ENCODE results near the gene ANKRD36C. TPM values are rescaled to one million over a fixed set of nuclear protein-coding genes. Genes with fewer than 3 reads are reported as not detected.

The ANKRD36C gene
- total and polyA plus RNA-seq, 2 of the 4 experiments (the other 2 are of a cell fraction), result 2.2 to 27.1 TPM

DNA sequence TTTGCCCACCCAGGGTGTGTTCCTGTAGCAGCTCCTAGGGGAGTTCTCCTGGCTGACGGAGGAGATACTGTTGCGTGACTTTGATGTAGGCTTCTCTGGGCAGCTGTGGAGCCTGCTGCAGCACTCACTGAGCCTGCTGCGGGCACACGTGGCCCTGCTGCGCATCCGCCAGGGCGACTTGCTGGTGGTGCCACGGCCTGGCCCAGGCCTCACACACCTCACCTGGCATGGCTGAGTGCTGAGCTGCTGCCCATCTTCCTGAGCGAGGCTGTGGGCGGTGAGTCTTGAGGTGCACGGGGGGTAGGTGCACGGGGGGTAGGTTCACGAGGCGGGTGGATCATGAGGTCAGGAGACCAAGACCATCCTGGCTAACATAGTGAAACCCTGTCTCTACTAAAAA is 191.7 kb downstream of the ANKRD36C start:
- no TSS peak for BruUV-seq (replicated peaks)
- Histone ChIP-seq H3K9ac (ENCODE audit: low read depth, low read length) (no peak overlapping the region), H3K4me3 (ENCODE audit: insufficient read depth, low read depth, low read length) (no peak overlapping the region), H3K4me2 (ENCODE audit: low read depth, low read length) (no peak overlapping the region), H4K91ac (ENCODE audit: insufficient read depth, low read depth, low read length) (no peak overlapping the region), H3K14ac (replicated peaks; ENCODE audit: low read depth, low read length) (no peak overlapping the region), H3K4me1 (ENCODE audit: control insufficient read depth, insufficient read depth, low read length) (no peaks in the 10 kb centered on the region), H4K5ac (ENCODE audit: low read depth, low read length) (no peak overlapping the region), H2BK20ac (ENCODE audit: low read depth, low read length) (no peak overlapping the region), H3K4ac (ENCODE audit: low read depth, low read length) (no peak overlapping the region), H3K27me3 (ENCODE audit: control insufficient read depth, insufficient read depth, low read length) (no peaks in the 10 kb centered on the region), H3K79me1 (ENCODE audit: low read depth in 1 of 2, low read length in 2 of 2) (no peaks in the 10 kb centered on the region), H2BK15ac (ENCODE audit: low read depth, low read length) (no peak overlapping the region), H3K23ac (ENCODE audit: low read depth, low read length) (no peak overlapping the region), H2BK5ac (ENCODE audit: low read depth, low read length, poor library complexity, severe bottlenecking) (no peak overlapping the region), H2AK5ac (ENCODE audit: low read depth, low read length) (no peak overlapping the region), H2AFZ (replicated peaks; ENCODE audit: low read length, poor library complexity) (no peak overlapping the region), H3K9me1 (ENCODE audit: insufficient read depth, low read length) (no peaks in the 10 kb centered on the region), H4K8ac (ENCODE audit: low read depth in 2 of 2, low read length in 2 of 2) (no peak overlapping the region), H3K18ac (ENCODE audit: low read depth, low read length) (no peak overlapping the region), H3K9me3 (ENCODE audit: control insufficient read depth, insufficient read depth, low read length) (no peaks in the 10 kb centered on the region), H3K36me3 (ENCODE audit: control insufficient read depth, insufficient read depth, low read length) (no peaks in the 10 kb centered on the region), H2BK120ac (ENCODE audit: low read depth, low read length) (no peak overlapping the region), H3K56ac (ENCODE audit: extremely low read depth, insufficient read depth, low read length) (no peak overlapping the region), H3K27ac (ENCODE audit: insufficient read depth, low read length) (no peak overlapping the region), H4K20me1 (ENCODE audit: insufficient read depth, low read length) (no peaks in the 10 kb centered on the region), H2AK9ac (replicated peaks; ENCODE audit: low read depth, low read length, poor library complexity) (no peak overlapping the region)
- dilution Hi-C loops (cut with HindIII; ENCODE audit: low sequenced_read_pairs, unreplicated experiment), result no loop called here
- ATAC-seq (ENCODE audit: low read depth) (no peak), DNase-seq (no peak)
- in situ Hi-C loops (cut with MboI; ENCODE audit: low sequenced_read_pairs), result no loop called here
- intact Hi-C loops (cut with micrococcal nuclease), result no loop called here
- no peak for TF ChIP-seq CHD1 (IDR thresholded peaks at IDR 0.05; ENCODE audit: low read depth, low read length)
- no peak for TF ChIP-seq RAD21 (IDR thresholded peaks at IDR 0.05; ENCODE audit: low read length)
- no peak for TF ChIP-seq CTCF (conservative IDR thresholded peaks at IDR 0.05; ENCODE audit: low read depth, low read length)
- no peak for TF ChIP-seq NFE2L2 (IDR thresholded peaks at IDR 0.05; ENCODE audit: low read depth, low read length)
- no peak for TF ChIP-seq MAFK (IDR thresholded peaks at IDR 0.05; ENCODE audit: low read depth, low read length)
- no peak for TF ChIP-seq RCOR1 (IDR thresholded peaks at IDR 0.05; ENCODE audit: insufficient replicate concordance, low read length)
- TF ChIP-seq MAZ (IDR thresholded peaks at IDR 0.05; ENCODE audit: borderline replicate concordance, low read depth, low read length), result no peak
- TF ChIP-seq POLR2A (IDR thresholded peaks at IDR 0.05; ENCODE audit: low read depth, low read length), result no peak
- TF ChIP-seq MXI1 (IDR thresholded peaks at IDR 0.05; ENCODE audit: borderline replicate concordance, low read depth, low read length), result no peak
- TF ChIP-seq, protein P1, sequence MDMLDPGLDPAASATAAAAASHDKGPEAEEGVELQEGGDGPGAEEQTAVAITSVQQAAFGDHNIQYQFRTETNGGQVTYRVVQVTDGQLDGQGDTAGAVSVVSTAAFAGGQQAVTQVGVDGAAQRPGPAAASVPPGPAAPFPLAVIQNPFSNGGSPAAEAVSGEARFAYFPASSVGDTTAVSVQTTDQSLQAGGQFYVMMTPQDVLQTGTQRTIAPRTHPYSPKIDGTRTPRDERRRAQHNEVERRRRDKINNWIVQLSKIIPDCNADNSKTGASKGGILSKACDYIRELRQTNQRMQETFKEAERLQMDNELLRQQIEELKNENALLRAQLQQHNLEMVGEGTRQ (IDR thresholded peaks at IDR 0.05; ENCODE audit: low read depth, low read length), result no peak
- no peak for TF ChIP-seq CEBPB (IDR thresholded peaks at IDR 0.05; ENCODE audit: low read depth, low read length)
- TF ChIP-seq ELK1 (IDR thresholded peaks at IDR 0.05; ENCODE audit: borderline replicate concordance, low read depth, low read length), result no peak
- no peak for TF ChIP-seq FOS (IDR thresholded peaks at IDR 0.05; ENCODE audit: low read depth, low read length)
- no peak for TF ChIP-seq BHLHE40 (IDR thresholded peaks at IDR 0.05; ENCODE audit: low read depth, low read length)
- no peak for TF ChIP-seq SMC3 (IDR thresholded peaks at IDR 0.05; ENCODE audit: low read depth, low read length)
- TF ChIP-seq RFX5 (IDR thresholded peaks at IDR 0.05; ENCODE audit: low read depth, low read length), result no peak
- WGBS, 2 experiments (ENCODE audit: extremely low coverage in 2 of 2, insufficient read length in 1 of 2), result 100% methylated on average over 6 of the region's 14 CpGs; no CpG with 5 or more reads in 1 of the 2 experiments
- ChIA-PET CTCF (no interaction called here), POLR2A (ENCODE audit: unreplicated experiment) (no interaction called here)
